OCI-LY7 (cell line): ENCODE data around the gene PTGER2. TPM values are rescaled to one million over a fixed set of nuclear protein-coding genes. Genes with fewer than 3 reads are reported as not detected.

ENCODE experiments used
- BruUV-seq: library from RNA; stranded (reverse); fragments of 400-500 nt; replicated peaks from 2 replicates; lab custom pipeline; 2021; lab: Mats Ljungman, UMichigan
- CTCF ChIA-PET: fragments of 300-600 bp; sonication (Branson Sonifier 250); formaldehyde crosslinking; loops from one replicate; lab custom pipeline; 2022; ENCODE audit warnings: antibody characterized with exemption; ENCODE audit not compliant: unreplicated experiment; lab: Charles Lee
- POLR2A ChIA-PET: fragments of 300-600 bp; sonication (Branson Sonifier 250); formaldehyde crosslinking; loops from one replicate; lab custom pipeline; 2022; ENCODE audit warnings: antibody characterized with exemption; lab: Charles Lee
- DNase-seq: peaks from one replicate; pipeline ENCODE4 v3.0.0-alpha.2; 2015; ENCODE audit warnings: low spot score
- H2AFZ ChIP-seq: fragments of 200-600 bp; sonication (generic), shearing (Covaris generic); 2 replicates; pipeline ENCODE4 v1.6.1; 2014; ENCODE audit warnings: mild to moderate bottlenecking, antibody characterized with exemption, low read length, moderate library complexity
- H3K27ac ChIP-seq: fragments of 200-600 bp; sonication (generic); 2 replicates; pipeline ENCODE4 v1.5.1; 2014; ENCODE audit warnings: mixed run types, low read depth, mild to moderate bottlenecking, moderate library complexity, low read length, inconsistent platforms; ENCODE audit not compliant: poor library complexity, severe bottlenecking
- H3K36me3 ChIP-seq: fragments of 200-600 bp; sonication (generic); 2 replicates; pipeline ENCODE4 v1.6.1; 2014; ENCODE audit warnings: mild to moderate bottlenecking, antibody characterized with exemption, low read length, moderate library complexity, mixed read lengths; ENCODE audit not compliant: insufficient read depth
- H3K4me1 ChIP-seq: fragments of 200-600 bp; sonication (generic); 2 replicates; pipeline ENCODE4 v1.5.1; 2014; ENCODE audit warnings: mild to moderate bottlenecking, low read length; ENCODE audit not compliant: insufficient read depth, poor library complexity, severe bottlenecking
- H3K4me2 ChIP-seq: fragments of 200-600 bp; sonication (generic); 2 replicates; pipeline ENCODE4 v1.6.1; 2014; ENCODE audit warnings: mild to moderate bottlenecking, low read length
- H3K4me3 ChIP-seq: fragments of 200-600 bp; sonication (generic); 2 replicates; pipeline ENCODE4 v1.5.1; 2014; ENCODE audit warnings: mild to moderate bottlenecking, low read depth, low read length; ENCODE audit not compliant: poor library complexity, severe bottlenecking
- H3K79me2 ChIP-seq: fragments of 200-600 bp; sonication (generic); 2 replicates; pipeline ENCODE4 v1.6.1; 2016; ENCODE audit warnings: low read depth, mild to moderate bottlenecking, low read length, moderate library complexity, mixed read lengths; ENCODE audit not compliant: insufficient read depth
- H3K9me2 ChIP-seq: fragments of 200-600 bp; sonication (generic); 2 replicates; pipeline ENCODE4 v1.6.1; 2016; ENCODE audit warnings: mild to moderate bottlenecking, low read length, mixed read lengths; ENCODE audit not compliant: insufficient read depth
- H3K9me3 ChIP-seq: fragments of 200-600 bp; sonication (generic); 2 replicates; pipeline ENCODE4 v1.6.1; 2014; ENCODE audit warnings: mild to moderate bottlenecking, mixed run types, low read length, mixed read lengths
- H4K20me1 ChIP-seq: fragments of 200-600 bp; sonication (generic); 2 replicates; pipeline ENCODE4 v1.6.1; 2014; ENCODE audit warnings: mild to moderate bottlenecking, antibody characterized with exemption, low read length, moderate library complexity, mixed read lengths; ENCODE audit not compliant: insufficient read depth
- CTCF ChIP-seq: fragments of 200-600 bp; sonication (generic); conservative IDR thresholded peaks from 2 replicates; pipeline ENCODE4 v1.5.1; 2014; ENCODE audit warnings: mild to moderate bottlenecking, antibody characterized with exemption, low read length, moderate library complexity, mixed read lengths
- EZH2phosphoT487 ChIP-seq: fragments of 200-600 bp; sonication (generic); IDR thresholded peaks from 2 replicates; pipeline ENCODE4 v1.6.1; 2018; ENCODE audit warnings: low read depth, borderline replicate concordance, mild to moderate bottlenecking, mixed run types, antibody characterized with exemption, low read length, moderate library complexity, mixed read lengths
- intact Hi-C: fragments of 100-400 bp; cut with micrococcal nuclease; formaldehyde crosslinking; loops from one replicate; pipeline ENCODE4 v1.10.0; 2022; ENCODE audit not compliant: unreplicated experiment
- total RNA-seq, 2 experiments: library from RNA; depleted of rRNA in 1 of 2; stranded (reverse); fragments of >200 nt in 1 of 2; shearing (Covaris generic) in 1 of 2; gene quantifications; 2 replicates each; pipeline ENCODE4 v1.2.3, GENCODE V29; 2014 to 2022

The PTGER2 gene
- total RNA-seq, 2 experiments from 2014 or later = not detected

- POLR2A ChIA-PET = interaction anchor here (0.7 kb wide), 1 partner anchor 14 kb away, joined by 4 read pairs; no protein-coding TSS in a partner anchor
- Histone ChIP-seq H3K4me1 (no peaks in the 10 kb centered on the region), H3K9me3 (no peaks in the 10 kb centered on the region), H3K27ac (no peak overlapping the region), H3K36me3 (no peaks in the 10 kb centered on the region), H3K4me3 (no peak overlapping the region), H3K9me2 (no peaks in the 10 kb centered on the region), H3K79me2 (no peaks in the 10 kb centered on the region), H2AFZ (no peak overlapping the region), H3K4me2 (no peak overlapping the region), H4K20me1 (no peaks in the 10 kb centered on the region)
- CTCF ChIA-PET = no interaction called here
- DNase-seq = no peak
- intact Hi-C loops = no loop called here
- TF ChIP-seq CTCF = no peak
- no peak for TF ChIP-seq EZH2phosphoT487
- no TSS peak for BruUV-seq
Measured at GRCh38 chr14:52365071-52365470, 51.0 kb downstream of the PTGER2 start.

GRCh38 chr14:52366796-52367315 is 52.7 kb downstream of the PTGER2 start:
- no peaks in the 10 kb centered on the region for H3K36me3 ChIP-seq

More at GRCh38 chr14:52366796-52367315, 52.7 kb downstream of the PTGER2 start:
- H4K20me1 ChIP-seq = no peaks in the 10 kb centered on the region
- no TSS peak for BruUV-seq
- ChIA-PET POLR2A (no interaction called here), CTCF (no interaction called here)
- H3K79me2 ChIP-seq = no peaks in the 10 kb centered on the region
- intact Hi-C loops = no loop called here
- H3K4me3 ChIP-seq = no peak overlapping the region
- TF ChIP-seq EZH2phosphoT487 (no peak), CTCF (no peak)
- no peak overlapping the region for H3K4me2 ChIP-seq
- no peak overlapping the region for H3K27ac ChIP-seq
- no peaks in the 10 kb centered on the region for H3K9me3 ChIP-seq
- H3K9me2 ChIP-seq = no peaks in the 10 kb centered on the region
- H3K4me1 ChIP-seq = no peaks in the 10 kb centered on the region
- no peak for DNase-seq
- H2AFZ ChIP-seq = no peak overlapping the region
